HK-2 (cell line): Measurements from ENCODE around the gene WNT9B.

ENCODE experiments used
- DNase-seq: peaks from one replicate; pipeline ENCODE4 v3.0.0-alpha.2; 2018; ENCODE audit not compliant: unreplicated experiment

WNT9B gene

GRCh38 chr17:46851029-46851741 is at the start of gene WNT9B:
TSS of gene WNT9B (plus strand) at chr17:46851583. CDS start at chr17:46851639, 56 bp downstream.
- no peak for DNase-seq

DNA sequence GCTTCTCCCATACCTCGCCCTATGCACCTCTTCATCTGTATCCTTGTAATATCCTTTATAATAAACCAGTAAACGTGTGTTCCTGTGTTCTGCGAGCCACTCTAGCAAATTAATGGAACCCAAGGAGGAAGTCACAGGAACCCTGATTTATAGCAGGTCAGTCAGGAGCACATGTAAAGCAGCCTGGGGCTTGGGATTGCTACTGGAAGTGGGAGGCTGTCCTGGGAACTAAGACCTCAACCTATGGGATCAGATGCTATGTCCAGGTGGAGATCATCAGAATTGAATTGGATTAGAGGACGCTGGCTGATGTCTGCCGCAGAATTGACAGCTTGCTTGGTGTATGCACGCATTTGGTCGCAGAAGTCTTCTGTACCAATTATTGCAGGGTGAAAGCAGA is 48.6 kb upstream of the WNT9B start:
- no peak for DNase-seq

DNA sequence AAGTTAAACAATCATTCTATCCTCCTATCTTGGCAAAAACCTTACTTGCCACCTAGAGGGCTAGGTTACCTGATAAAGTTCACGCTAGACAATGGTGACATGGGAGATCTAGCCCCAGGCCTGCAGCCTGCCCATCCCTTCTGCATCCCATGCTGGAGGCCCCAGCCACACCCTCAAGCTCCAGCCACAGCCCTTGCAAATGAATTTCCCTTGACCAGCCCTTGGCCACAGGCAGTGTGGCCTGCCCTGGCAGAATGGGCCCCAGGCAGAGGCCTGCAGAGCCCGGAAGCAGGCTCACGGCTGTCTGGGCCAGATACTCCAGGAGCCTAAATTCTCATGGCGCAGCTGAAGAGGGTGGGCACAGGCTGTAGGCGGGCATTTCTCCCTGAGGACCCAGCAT is 47.8 kb upstream of the WNT9B start:
- DNase-seq = no peak

GRCh38 chr17:46805771-46806170 is 45.6 kb upstream of the WNT9B start:
- no peak for DNase-seq

GRCh38 chr17:46809110-46809571 is 42.2 kb upstream of the WNT9B start:
- no peak for DNase-seq

GRCh38 chr17:46810837-46811236 is 40.5 kb upstream of the WNT9B start:
- DNase-seq = no peak

- peak; percentile 28 for DNase-seq
Observed at GRCh38 chr17:46811978-46812583, 39.3 kb upstream of the WNT9B start.

DNA sequence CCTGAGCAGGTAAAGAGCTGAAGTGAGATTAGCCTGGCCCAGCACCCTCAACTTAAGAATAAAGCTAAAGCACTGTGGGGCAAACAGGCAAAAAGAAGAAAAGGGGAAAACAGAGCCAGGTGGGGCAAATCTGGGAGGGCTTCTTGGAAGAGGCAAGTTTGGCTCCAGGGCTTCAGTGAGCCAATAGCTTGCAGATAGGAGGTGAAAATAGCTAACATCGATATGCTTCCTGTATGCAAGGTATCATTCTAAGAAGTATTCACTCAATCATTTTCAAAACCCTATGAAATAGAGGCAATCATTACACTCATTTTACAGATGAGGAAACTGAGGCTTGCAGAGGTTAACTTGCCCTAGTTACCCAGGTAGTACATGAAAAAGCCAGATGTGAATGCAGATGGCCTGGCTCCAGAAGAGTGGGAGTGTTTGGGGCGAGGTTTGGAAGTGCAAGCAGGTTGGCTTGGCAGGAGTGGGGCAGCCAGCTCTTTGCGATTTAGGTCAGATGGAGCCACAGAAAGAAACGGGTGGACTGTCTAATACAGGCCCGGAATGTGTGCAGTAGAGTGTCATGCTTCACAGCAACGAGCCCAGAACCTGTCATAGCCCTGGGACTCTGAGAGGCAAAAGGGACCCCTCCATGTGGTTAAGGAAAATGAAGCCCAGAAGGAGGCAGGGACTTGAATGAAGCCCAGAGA is 38.6 kb upstream of the WNT9B start:
- no peak for DNase-seq

DNA sequence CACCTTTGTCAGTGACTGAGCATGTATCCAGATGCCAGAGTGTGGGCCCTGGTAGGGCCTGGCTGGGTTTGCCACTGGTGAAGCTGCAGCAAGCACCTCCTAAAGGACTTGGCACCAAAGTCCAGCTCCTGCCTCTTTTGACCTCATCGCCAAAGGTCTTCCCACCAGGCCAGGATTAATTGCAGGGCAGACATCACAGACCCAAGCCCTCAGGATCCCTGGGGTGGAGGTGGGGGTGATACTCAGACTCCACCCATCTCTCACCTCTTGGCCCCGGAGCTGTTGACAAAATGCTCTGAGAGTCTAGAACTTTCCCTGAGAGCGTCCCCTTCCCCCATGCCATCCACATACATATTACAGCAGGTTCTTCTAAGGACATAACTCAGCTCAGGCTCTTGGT is 37.5 kb upstream of the WNT9B start:
- DNase-seq = no peak

DNA sequence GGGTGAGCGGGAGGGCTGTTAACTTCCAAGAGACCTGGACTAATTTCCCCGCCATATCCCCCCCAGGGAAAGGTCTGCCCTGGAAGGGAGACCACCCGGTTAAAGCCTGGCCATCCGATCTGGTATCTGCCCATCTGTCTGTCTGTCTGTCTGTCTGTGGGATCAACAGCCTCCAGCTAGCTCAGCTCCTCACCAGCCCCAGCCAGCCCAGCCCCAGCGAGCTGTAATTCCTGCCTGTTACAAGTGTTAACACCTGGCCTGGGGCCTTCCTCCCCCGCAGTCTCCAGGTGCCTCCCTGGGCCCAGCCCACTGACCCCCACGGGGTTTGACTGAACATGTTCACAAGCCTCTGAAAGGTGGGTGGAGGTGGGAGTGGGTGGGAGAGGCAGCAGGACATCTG is 36.9 kb upstream of the WNT9B start:
- DNase-seq = no peak

DNA sequence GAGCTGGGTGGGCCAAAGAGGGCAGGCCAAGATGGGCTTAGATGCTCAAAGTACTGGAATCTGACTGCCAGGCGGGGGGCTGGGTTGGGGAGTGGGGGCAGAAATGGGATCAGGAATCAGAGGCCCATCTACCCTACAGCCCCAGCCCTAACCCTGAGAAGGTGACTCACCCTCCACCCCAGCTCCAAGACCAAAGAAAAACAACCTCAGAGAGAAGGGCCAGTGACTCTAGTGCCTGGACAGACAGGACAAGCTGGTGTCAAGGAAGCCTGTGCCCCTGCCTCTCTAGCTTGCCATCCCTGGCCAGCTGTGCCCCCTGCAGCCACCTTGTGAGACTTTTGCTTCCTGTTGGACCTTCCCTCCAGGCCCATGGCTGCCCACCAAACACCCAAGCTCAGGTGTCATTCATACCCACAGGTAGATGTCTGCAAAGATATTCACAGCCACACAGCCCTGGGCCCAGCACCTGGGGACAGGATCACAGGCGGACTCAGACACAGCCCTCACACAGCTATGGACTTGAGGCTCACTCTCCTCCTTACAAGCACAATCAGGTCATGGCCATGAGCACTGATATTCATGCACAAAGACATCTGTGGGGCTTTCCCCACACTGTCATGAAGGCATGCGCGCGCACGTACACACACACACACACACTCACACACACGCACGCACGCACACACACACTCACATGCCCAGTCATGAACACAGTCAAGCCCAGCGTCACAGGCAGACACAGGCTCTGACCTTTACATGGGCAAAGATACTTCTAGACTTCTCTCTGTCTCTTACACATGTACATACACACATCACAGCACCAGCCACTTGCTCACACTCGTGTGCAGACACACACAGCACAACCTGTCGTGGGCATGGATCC is 35.7 kb upstream of the WNT9B start:
- no peak for DNase-seq

- DNase-seq = no peak
Observed at GRCh38 chr17:46817151-46817900, 34.1 kb upstream of the WNT9B start.

GRCh38 chr17:46817901-46818209 is 33.5 kb upstream of the WNT9B start:
- no peak for DNase-seq

DNA sequence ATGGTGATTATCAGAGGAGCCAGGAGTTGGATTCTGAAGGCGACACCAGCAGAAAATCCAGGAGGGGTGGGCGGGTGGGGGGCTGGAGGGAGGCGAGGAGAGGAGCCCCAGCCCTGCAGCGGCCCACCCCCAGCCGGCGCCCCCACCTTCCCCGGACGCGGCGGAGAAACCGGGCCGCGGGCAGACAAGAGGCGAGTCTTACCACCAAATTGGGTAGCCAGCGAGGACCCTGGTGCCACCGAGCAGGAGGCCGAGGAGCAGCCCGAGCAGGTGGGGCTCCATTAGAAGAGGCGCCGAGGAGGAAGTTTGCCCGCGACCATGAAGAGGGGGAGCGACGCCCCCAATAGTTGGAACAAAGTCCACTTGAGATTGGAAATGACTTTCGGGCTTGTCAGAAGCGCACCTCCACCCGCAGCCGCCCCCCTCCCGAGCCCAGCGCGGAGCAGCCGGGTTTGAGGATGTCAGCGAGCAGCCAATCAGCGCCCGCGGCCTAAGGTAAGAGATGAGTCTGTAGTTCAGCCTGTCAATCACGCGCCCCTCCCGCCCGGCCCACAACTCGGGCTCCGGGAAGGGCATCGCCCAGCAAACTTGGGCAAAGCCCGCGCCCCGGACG is 33.0 kb upstream of the WNT9B start, which contains the start of gene WNT3:
Gene WNT3, minus strand, starts transcription at position 377 of the 613 bp plus-strand sequence. Its CDS starts 95 bp downstream, at position 282.
- DNase-seq = peak; percentile 38

DNA sequence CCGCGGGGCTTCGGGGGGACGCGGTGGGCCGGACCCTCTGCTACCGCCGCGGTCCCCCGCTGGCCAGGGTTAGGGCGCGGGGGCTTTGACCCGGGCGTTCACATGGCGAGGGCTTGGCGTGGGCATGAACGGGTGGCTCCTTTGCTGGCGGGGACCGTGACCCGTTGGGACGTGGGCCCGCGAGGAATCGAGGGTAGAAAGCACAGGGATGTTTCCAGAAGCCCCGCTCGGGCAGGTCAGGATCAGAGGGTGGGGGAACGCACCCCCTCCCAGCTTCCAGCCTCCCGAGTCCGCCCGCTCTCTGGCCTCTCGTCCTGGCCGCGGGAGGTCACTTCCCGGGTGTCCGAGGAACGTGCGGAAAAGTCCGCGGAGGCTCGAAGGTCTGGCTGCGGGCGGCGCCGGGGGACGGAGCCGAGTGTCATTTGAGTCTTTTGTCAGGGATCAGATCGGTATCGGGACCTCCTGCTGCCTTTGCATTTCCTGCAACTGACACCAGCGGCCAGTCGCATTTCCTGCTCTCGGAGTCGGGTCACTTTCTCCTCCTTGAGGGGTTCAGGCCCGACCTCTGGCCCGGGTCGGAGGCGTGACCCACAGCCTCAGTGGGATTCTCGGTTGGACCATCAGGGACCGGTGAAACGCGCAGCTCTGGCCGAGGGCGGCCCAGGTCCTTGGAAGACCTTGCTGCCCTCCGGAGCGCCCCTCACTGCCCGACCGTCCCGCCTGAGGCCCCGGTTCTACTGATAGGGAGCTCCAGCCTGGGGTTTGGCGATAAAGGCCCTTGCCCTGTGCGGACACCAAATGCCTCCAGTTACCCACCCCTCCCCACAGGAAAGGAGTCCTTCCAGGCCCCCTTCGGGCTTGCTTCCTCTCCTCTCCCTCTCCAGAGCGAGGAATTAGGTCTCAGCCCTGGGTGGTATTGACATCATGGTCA is 32.2 kb upstream of the WNT9B start:
- DNase-seq = no peak

DNA sequence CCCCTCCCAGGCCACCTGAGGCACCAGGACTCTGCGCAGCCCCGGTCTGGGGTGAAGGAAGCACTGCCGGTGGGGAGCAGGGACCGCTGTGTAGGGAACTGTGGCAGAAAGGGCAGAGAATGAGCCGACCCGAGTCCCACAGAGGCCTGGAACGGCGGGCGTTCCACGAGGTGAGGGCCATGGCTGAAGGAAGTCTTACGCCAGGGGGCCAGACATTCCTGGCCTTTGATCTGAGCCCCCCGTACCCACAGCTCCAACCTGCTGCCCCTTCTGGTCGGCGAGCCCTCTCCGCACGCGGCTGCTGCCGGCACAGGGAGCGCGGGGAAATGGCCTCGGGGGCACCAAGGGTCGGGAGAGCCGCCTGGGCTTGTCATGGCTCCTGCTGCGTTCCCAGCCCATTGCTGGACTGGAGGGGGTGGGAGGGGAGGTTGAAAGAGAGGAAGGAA is 31.5 kb upstream of the WNT9B start:
- no peak for DNase-seq

- DNase-seq = no peak
Observed at GRCh38 chr17:46820592-46821450, 30.6 kb upstream of the WNT9B start.

GRCh38 chr17:46821482-46822387 is 29.6 kb upstream of the WNT9B start:
- no peak for DNase-seq
